Measurements from ENCODE around the gene PRELID2.

GRCh38 chr5:145846081-145846480 lies 10.9 kb upstream of the PRELID2 start:
- no peak for TF ChIP-seq POLR2A (IDR thresholded peaks at IDR 0.05)
- no peak for TF ChIP-seq CTCF (IDR thresholded peaks at IDR 0.05)
